A549 (cell line): ENCODE measurements around the gene PTPRCAP. TPM values are rescaled to one million over a fixed set of nuclear protein-coding genes. Genes with fewer than 3 reads are reported as not detected.

Source experiments
- ATAC-seq, 2 experiments: fragments of 200-7000 bp in 1 of 2; fragments of >200 bp in 1 of 2; cut with Nextera tagmentation in 1 of 2; cut with Tn5 transposase in 1 of 2; 3 replicates each; pipeline versions ENCODE4 v1.8.0 to v1.9.1; 2018 to 2020; ENCODE audit warnings: mild to moderate bottlenecking in 1 of 2, moderate library complexity in 1 of 2
- CTCF ChIA-PET: fragments of 300-600 bp; sonication (Branson Sonifier 250); formaldehyde crosslinking; extraction: SDS; loops from one replicate; lab custom pipeline; 2021; ENCODE audit warnings: antibody characterized with exemption, inconsistent platforms; lab: Yijun Ruan, JAX
- POLR2A ChIA-PET: fragments of 350-600 bp; formaldehyde crosslinking; extraction: SDS; loops from one replicate; lab custom pipeline; 2021; ENCODE audit warnings: antibody characterized with exemption, inconsistent platforms; lab: Yijun Ruan, JAX
- DNase-seq, 2 experiments: peaks; one replicate each; pipeline versions ENCODE4 v3.0.0 to v3.0.0-alpha.2; 2011 to 2016; ENCODE audit warnings: low read depth in 1 of 2, low spot score in 1 of 2
- FAIRE-seq: peaks from 2 replicates; lab custom pipeline; 2011; peaks lifted over from hg19 to GRCh38; lab: Jason Lieb, UNC
- H3K27ac ChIP-seq, 2 experiments: fragments of >200 bp; sonication (Bioruptor Twin); formaldehyde crosslinking; 3 replicates each; pipeline ENCODE4 v1.5.1; 2016 to 2017
- H3K4me1 ChIP-seq: fragments of >200 bp; sonication (Bioruptor Twin); formaldehyde crosslinking; 3 replicates; pipeline ENCODE4 v1.6.1; 2016
- H3K4me2 ChIP-seq: fragments of >200 bp; sonication (Bioruptor Twin); formaldehyde crosslinking; 3 replicates; pipeline ENCODE4 v1.6.1; 2016
- H3K4me3 ChIP-seq: fragments of >200 bp; sonication (Bioruptor Twin); formaldehyde crosslinking; 3 replicates; pipeline ENCODE4 v1.5.1; 2016
- H3K9me3 ChIP-seq: fragments of >200 bp; sonication (Bioruptor Twin); formaldehyde crosslinking; 3 replicates; pipeline ENCODE4 v1.6.1; 2016
- CBX8 ChIP-seq: fragments of 200-600 bp; sonication (generic); IDR thresholded peaks from 2 replicates; pipeline ENCODE4 v1.6.1; 2016
- CEBPB ChIP-seq, 2 experiments: fragments of >200 bp in 1 of 2; sonication (Bioruptor Twin) in 1 of 2; formaldehyde crosslinking in 1 of 2; IDR thresholded peaks; 2 replicates each; pipeline ENCODE4 v1.6.1; 2012 to 2016
- EP300 ChIP-seq, 2 experiments: fragments of >200 bp; sonication (Bioruptor Twin); formaldehyde crosslinking; IDR thresholded peaks; 2 replicates in 1 of 2; 3 replicates in 1 of 2; pipeline ENCODE4 v1.6.1; 2016 to 2017
- ESRRA ChIP-seq: fragments of 150-350 bp; IDR thresholded peaks from 2 replicates; pipeline ENCODE4 v1.6.1; 2014; ENCODE audit warnings: mild to moderate bottlenecking, low read length, borderline replicate concordance
- FOSB ChIP-seq: fragments of 250-450 bp; sonication (Bioruptor Pico); IDR thresholded peaks from 2 replicates; pipeline ENCODE4 v1.5.0; 2020; ENCODE audit warnings: mild to moderate bottlenecking, moderate library complexity
- GATA3 ChIP-seq: IDR thresholded peaks from 2 replicates; pipeline ENCODE4 v1.6.1; 2012; ENCODE audit warnings: borderline replicate concordance
- HOXA7 ChIP-seq: fragments of 250-450 bp; sonication (Bioruptor Pico); IDR thresholded peaks from 2 replicates; pipeline ENCODE4 v1.5.0; 2020; ENCODE audit warnings: mild to moderate bottlenecking, moderate library complexity
- HOXB5 ChIP-seq: fragments of 250-450 bp; sonication (Bioruptor Pico); IDR thresholded peaks from 2 replicates; pipeline ENCODE4 v1.5.0; 2020; ENCODE audit warnings: mild to moderate bottlenecking, moderate library complexity
- JUN ChIP-seq, 2 experiments: fragments of >200 bp; sonication (Bioruptor Twin); formaldehyde crosslinking; IDR thresholded peaks; 2 replicates in 1 of 2; 3 replicates in 1 of 2; pipeline ENCODE4 v1.6.1; 2016 to 2017
- KDM5A ChIP-seq: fragments of 200-600 bp; sonication (generic); IDR thresholded peaks from 2 replicates; pipeline ENCODE4 v1.6.1; 2016; ENCODE audit warnings: antibody characterized with exemption, mild to moderate bottlenecking
- MAFK ChIP-seq: fragments of 450-650 bp; IDR thresholded peaks from 2 replicates; pipeline ENCODE4 v1.6.1; 2014; ENCODE audit not compliant: partially characterized antibody
- NFE2L2 ChIP-seq: fragments of 150-350 bp; conservative IDR thresholded peaks from 2 replicates; pipeline ENCODE4 v1.6.1; 2014; ENCODE audit warnings: low read length
- PHF8 ChIP-seq: fragments of 200-600 bp; sonication (generic); IDR thresholded peaks from 2 replicates; pipeline ENCODE4 v1.6.1; 2016; ENCODE audit warnings: low read depth, mild to moderate bottlenecking, antibody characterized with exemption, moderate library complexity, borderline replicate concordance
- POLR2AphosphoS2 ChIP-seq: conservative IDR thresholded peaks from 2 replicates; pipeline ENCODE4 v1.6.1; 2012; ENCODE audit warnings: low read length, improper control_type of control experiment, inconsistent platforms
- RAD21 ChIP-seq, 2 experiments: fragments of >200 bp in 1 of 2; sonication (Bioruptor Twin) in 1 of 2; formaldehyde crosslinking in 1 of 2; IDR thresholded peaks in 1 of 2; conservative IDR thresholded peaks in 1 of 2; 2 replicates in 1 of 2; 3 replicates in 1 of 2; pipeline ENCODE4 v1.6.1; 2012 to 2018; ENCODE audit warnings: inconsistent platforms in 1 of 2
- RARB ChIP-seq: fragments of 250-450 bp; sonication (Bioruptor Pico); IDR thresholded peaks from 2 replicates; pipeline ENCODE4 v1.8.0; 2021; ENCODE audit warnings: mild to moderate bottlenecking, moderate library complexity
- RNF2 ChIP-seq: fragments of 200-600 bp; sonication (generic); IDR thresholded peaks from 2 replicates; pipeline ENCODE4 v1.6.1; 2016; ENCODE audit warnings: low read depth, mild to moderate bottlenecking, antibody characterized with exemption, moderate library complexity, borderline replicate concordance
- SREBF2 ChIP-seq: fragments of 450-650 bp; IDR thresholded peaks from 2 replicates; pipeline ENCODE4 v1.6.1; 2014; ENCODE audit warnings: mild to moderate bottlenecking, moderate library complexity
- TFCP2L1 ChIP-seq: fragments of 250-450 bp; sonication (Bioruptor Pico); IDR thresholded peaks from 2 replicates; pipeline ENCODE4 v1.5.0; 2021; ENCODE audit warnings: mild to moderate bottlenecking
- TP53 ChIP-seq: fragments of 250-450 bp; sonication (Bioruptor Pico); IDR thresholded peaks from 2 replicates; pipeline ENCODE4 v1.5.0; 2021; ENCODE audit warnings: mild to moderate bottlenecking, moderate library complexity
- ZC3H11A ChIP-seq: fragments of 450-650 bp; IDR thresholded peaks from 2 replicates; pipeline ENCODE4 v1.6.1; 2014; ENCODE audit warnings: antibody characterized with exemption, mild to moderate bottlenecking
- ZFP36 ChIP-seq: fragments of 450-650 bp; IDR thresholded peaks from 2 replicates; pipeline ENCODE4 v1.6.1; 2014; ENCODE audit warnings: borderline replicate concordance; ENCODE audit not compliant: partially characterized antibody
- WGBS: methylation state at CpG from one replicate; pipeline ENCODE4 v1.1.6; 2017; ENCODE audit errors: missing lambda C conversion rate; 5-methylcytosine and 5-hydroxymethylcytosine counted together
- polyA plus RNA-seq, 4 experiments: library from polyadenylated mRNA; depleted of rRNA in 3 of 4; stranded (reverse); fragments of >200 nt; fragmentation: RNase III in 1 of 4; extraction: RNeasy Plus Mini Kit Qiagen cat#74134 plus additional on column Dnase treatment in 1 of 4; gene quantifications; 2 replicates in 3 of 4; 3 replicates in 1 of 4; pipeline ENCODE4 v1.2.3, GENCODE V29; 2011 to 2017
- TF ChIP-seq, protein P1 (sequence below): fragments of 250-450 bp; sonication (Bioruptor Pico); IDR thresholded peaks from 2 replicates; pipeline ENCODE4 v1.5.0; 2021; ENCODE audit warnings: mild to moderate bottlenecking, moderate library complexity, borderline replicate concordance
- TF ChIP-seq, protein P2 (sequence below): IDR thresholded peaks from 2 replicates; pipeline ENCODE4 v1.6.1; 2012
- TF ChIP-seq, protein P3 (sequence below): fragments of 150-350 bp; IDR thresholded peaks from 2 replicates; pipeline ENCODE4 v1.6.1; 2014; ENCODE audit warnings: low read depth, mild to moderate bottlenecking, low read length
- TF ChIP-seq, protein P4 (sequence below): fragments of 250-450 bp; sonication (Bioruptor Pico); IDR thresholded peaks from 2 replicates; pipeline ENCODE4 v1.5.0; 2020; ENCODE audit warnings: low read depth, mild to moderate bottlenecking, moderate library complexity
- TF ChIP-seq, protein P5 (sequence below): IDR thresholded peaks from 2 replicates; pipeline ENCODE4 v1.6.1; 2012; ENCODE audit warnings: low read depth, borderline replicate concordance

PTPRCAP gene
- polyA plus RNA-seq, 2 of the 4 experiments (the other 2 are of a cell fraction), result 0.34 to 0.56 TPM

DNA sequence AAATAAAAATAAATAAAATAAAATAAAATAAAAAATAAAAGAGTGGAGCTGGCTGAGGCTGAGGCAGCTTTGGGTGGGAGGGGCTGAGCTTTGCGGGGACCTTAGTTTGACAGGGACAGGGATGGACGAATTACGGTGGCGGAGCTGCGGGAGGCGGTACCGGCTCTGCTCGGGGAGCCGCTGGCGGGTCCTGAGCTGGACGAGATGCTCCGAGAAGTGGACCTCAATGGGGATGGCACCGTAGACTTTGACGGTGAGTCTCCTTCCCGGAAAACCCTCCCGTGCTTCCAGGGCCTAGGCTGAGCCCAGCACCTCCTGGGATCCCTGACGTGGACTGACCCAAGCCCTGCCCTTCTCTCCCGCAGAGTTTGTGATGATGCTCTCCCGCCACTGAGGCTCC, 20.8 kb upstream of the PTPRCAP start:
- DNase-seq, result no peak
- Histone ChIP-seq H3K4me3 (no peak overlapping the region), H3K4me2 (no peak overlapping the region), H3K4me1 (peaks cover 2% of the 10 kb centered on the region), H3K27ac (no peak overlapping the region), H3K9me3 (no peaks in the 10 kb centered on the region)
- 88% methylated on average over 19 of the region's 19 CpGs for WGBS
- no peak for FAIRE-seq
- POLR2A ChIA-PET, result no interaction called here
- CTCF ChIA-PET, result interaction anchor here (1.2 to 3.3 kb wide), 3 partner anchors 10 to 107 kb away, joined by 3 to 11 read pairs (median 4); no protein-coding TSS in a partner anchor
- TF ChIP-seq HOXA7 (CRISPR knock-in tag), result no peak
- TF ChIP-seq TP53, result no peak
- no peak for TF ChIP-seq ZC3H11A
- TF ChIP-seq, protein P1, sequence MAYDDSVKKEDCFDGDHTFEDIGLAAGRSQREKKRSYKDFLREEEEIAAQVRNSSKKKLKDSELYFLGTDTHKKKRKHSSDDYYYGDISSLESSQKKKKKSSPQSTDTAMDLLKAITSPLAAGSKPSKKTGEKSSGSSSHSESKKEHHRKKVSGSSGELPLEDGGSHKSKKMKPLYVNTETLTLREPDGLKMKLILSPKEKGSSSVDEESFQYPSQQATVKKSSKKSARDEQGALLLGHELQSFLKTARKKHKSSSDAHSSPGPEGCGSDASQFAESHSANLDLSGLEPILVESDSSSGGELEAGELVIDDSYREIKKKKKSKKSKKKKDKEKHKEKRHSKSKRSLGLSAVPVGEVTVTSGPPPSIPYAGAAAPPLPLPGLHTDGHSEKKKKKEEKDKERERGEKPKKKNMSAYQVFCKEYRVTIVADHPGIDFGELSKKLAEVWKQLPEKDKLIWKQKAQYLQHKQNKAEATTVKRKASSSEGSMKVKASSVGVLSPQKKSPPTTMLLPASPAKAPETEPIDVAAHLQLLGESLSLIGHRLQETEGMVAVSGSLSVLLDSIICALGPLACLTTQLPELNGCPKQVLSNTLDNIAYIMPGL, result no peak
- TF ChIP-seq SREBF2, result no peak
- no peak for TF ChIP-seq RNF2
- no peak for TF ChIP-seq MAFK
- TF ChIP-seq, protein P2, sequence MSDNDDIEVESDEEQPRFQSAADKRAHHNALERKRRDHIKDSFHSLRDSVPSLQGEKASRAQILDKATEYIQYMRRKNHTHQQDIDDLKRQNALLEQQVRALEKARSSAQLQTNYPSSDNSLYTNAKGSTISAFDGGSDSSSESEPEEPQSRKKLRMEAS, result no peak
- TF ChIP-seq HOXB5 (CRISPR knock-in tag), result no peak
- no peak for TF ChIP-seq NFE2L2
- TF ChIP-seq PHF8, result no peak
- TF ChIP-seq EP300 (IDR thresholded peaks at IDR 0.05), result no peak
- TF ChIP-seq RAD21 (conservative IDR thresholded peaks at IDR 0.05 in 1 of 2, IDR thresholded peaks at IDR 0.05 in 1 of 2), result no peak
- TF ChIP-seq RARB (CRISPR knock-in tag), result no peak
- no peak for TF ChIP-seq TFCP2L1 (CRISPR knock-in tag)
- TF ChIP-seq FOSB (CRISPR knock-in tag), result no peak
- TF ChIP-seq, protein P3, sequence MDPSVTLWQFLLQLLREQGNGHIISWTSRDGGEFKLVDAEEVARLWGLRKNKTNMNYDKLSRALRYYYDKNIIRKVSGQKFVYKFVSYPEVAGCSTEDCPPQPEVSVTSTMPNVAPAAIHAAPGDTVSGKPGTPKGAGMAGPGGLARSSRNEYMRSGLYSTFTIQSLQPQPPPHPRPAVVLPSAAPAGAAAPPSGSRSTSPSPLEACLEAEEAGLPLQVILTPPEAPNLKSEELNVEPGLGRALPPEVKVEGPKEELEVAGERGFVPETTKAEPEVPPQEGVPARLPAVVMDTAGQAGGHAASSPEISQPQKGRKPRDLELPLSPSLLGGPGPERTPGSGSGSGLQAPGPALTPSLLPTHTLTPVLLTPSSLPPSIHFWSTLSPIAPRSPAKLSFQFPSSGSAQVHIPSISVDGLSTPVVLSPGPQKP, result no peak
- no peak for ATAC-seq

DNA sequence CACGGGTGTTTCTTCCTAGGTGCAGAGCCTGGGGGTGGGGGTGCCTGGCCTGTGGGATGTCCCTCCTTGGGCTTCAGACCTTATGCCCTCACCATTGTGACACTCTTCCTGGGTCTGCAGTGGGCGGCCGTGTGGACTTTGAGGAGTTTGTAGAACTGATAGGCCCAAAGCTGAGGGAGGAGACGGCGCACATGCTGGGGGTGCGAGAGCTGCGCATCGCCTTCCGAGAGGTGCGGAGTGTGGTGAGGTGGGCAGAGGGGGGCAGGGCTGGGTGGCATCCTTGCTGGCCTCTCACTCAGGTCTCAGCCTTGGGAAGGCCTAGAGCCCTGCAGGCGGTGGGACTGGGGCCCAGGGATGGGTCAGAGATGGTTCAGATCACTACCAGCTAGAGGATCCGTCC, 20.0 kb upstream of the PTPRCAP start:
- TF ChIP-seq CBX8 (no peak), RAD21 (conservative IDR thresholded peaks at IDR 0.05 in 1 of 2, IDR thresholded peaks at IDR 0.05 in 1 of 2) (no peak)
- TF ChIP-seq, all 56 proteins: peak for 0
- H3K4me3 ChIP-seq, result no peak overlapping the region
- no peaks in the 10 kb centered on the region for H3K4me1 ChIP-seq
- no peak overlapping the region for H3K27ac ChIP-seq
- no peak overlapping the region for H3K4me2 ChIP-seq
- no peak for ATAC-seq
- CTCF ChIA-PET, result interaction anchor here (1.2 to 3.3 kb wide), 3 partner anchors 10 to 27 kb away, joined by 3 to 11 read pairs (median 5); no protein-coding TSS in a partner anchor
- POLR2A ChIA-PET, result no interaction called here
- 93% methylated on average over 11 of the region's 12 CpGs for WGBS
- H3K9me3 ChIP-seq, result no peaks in the 10 kb centered on the region
- FAIRE-seq, result no peak
- DNase-seq, result no peak

DNA sequence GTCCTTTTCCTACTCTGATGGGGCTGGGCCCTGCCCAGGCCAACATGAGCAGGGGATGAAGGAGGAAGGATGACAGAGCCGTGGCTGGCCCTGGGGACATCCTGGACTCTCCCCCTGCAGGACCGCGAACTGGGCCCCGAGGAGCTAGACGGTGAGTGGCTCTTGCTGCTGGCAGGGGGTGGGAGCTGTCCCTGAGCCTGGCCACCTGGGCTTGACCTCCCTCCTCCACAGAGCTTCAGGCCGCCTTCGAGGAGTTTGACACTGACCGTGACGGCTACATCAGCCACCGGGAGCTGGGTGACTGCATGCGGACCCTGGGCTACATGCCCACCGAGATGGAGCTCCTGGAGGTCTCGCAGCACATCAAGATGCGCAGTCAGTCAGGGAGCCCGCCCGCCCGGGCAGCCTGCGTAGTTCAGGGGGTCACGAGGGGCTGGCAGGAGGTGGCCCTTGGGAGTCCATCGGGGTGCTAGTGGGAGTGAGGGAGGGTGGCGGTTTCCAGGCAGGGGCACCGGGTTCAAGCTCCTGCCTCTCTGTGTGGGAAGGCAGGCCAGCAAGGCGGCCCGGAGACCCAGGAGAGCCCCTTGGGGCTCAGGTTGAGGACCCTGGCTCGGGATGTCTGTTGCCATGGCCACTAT, 18.7 kb upstream of the PTPRCAP start:
- FAIRE-seq (no peak), ATAC-seq (peak; percentile 23 to 24; a peak in 2 of 6 replicates), DNase-seq (no peak)
- Histone ChIP-seq H3K27ac (no peak overlapping the region), H3K4me2 (no peak overlapping the region), H3K9me3 (no peaks in the 10 kb centered on the region), H3K4me1 (no peaks in the 10 kb centered on the region), H3K4me3 (no peak overlapping the region)
- CTCF ChIA-PET, result interaction anchor here (0.9 to 2.1 kb wide), 3 partner anchors 12 to 69 kb away, joined by 3 to 5 read pairs (median 4); no protein-coding TSS in a partner anchor
- WGBS, result 69% methylated on average over 16 of the region's 25 CpGs
- POLR2A ChIA-PET, result no interaction called here
- TF ChIP-seq KDM5A (no peak), ZC3H11A (no peak), GATA3 (no peak), RARB (CRISPR knock-in tag) (no peak), POLR2AphosphoS2 (no peak), RNF2 (no peak), CEBPB (IDR thresholded peaks at IDR 0.05) (no peak), ZFP36 (no peak), JUN (IDR thresholded peaks at IDR 0.05) (no peak), SREBF2 (no peak), CBX8 (no peak), ESRRA (no peak)
- TF ChIP-seq, protein P4, sequence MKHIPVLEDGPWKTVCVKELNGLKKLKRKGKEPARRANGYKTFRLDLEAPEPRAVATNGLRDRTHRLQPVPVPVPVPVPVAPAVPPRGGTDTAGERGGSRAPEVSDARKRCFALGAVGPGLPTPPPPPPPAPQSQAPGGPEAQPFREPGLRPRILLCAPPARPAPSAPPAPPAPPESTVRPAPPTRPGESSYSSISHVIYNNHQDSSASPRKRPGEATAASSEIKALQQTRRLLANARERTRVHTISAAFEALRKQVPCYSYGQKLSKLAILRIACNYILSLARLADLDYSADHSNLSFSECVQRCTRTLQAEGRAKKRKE (CRISPR knock-in tag), result no peak
- TF ChIP-seq, protein P5, sequence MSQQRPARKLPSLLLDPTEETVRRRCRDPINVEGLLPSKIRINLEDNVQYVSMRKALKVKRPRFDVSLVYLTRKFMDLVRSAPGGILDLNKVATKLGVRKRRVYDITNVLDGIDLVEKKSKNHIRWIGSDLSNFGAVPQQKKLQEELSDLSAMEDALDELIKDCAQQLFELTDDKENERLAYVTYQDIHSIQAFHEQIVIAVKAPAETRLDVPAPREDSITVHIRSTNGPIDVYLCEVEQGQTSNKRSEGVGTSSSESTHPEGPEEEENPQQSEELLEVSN, result no peak
